HG03139 (cell line): ENCODE results near the gene MMP26.

Experiments used
- ATAC-seq: cut with Tn5 transposase; IDR thresholded peaks from one replicate; pipeline ENCODE4 v1.9.1; 2021; ENCODE audit not compliant: unreplicated experiment

MMP26 gene

DNA sequence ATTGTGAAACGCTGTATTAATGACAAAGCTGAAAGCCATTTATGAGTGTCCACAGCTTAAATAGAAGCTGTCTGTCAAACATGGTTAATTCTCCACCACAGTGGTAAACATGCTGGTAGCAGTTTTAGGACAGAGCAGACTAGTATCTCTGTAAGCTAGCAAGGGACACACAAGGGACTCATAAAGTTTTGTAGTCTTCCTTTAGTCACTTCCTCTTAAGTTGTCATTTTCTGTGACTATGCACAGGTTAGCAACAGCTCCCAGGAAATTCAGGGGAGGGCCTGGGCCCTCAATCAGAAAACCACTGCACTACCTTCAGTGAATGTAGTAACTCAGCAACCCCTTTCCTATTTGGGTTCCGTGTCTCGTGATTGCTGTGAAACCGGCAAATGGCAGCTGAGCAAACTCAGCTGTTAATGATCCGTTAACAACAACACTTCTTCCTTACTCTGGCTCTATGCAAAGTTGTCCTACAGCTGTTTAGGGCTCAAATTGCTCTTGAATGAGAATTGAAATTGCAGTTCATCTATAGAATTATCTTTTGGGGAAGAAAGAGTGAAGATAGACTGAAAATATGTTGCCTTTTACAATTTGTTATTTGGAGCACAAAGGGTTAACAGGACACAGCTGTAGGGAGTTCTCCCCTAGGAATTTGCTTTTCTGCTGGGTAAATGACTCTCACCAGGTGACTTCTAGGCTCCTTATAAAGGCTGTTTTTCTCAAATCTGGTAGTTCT is at the start of gene MMP26:
Gene MMP26 (plus strand): TSS at position 731 of the 736 bp plus-strand sequence.
- peak; percentile 56 for ATAC-seq

- no peak for ATAC-seq
These were observed 45.7 kb upstream of the MMP26 start for GRCh38 chr11:4658629-4659445.

DNA sequence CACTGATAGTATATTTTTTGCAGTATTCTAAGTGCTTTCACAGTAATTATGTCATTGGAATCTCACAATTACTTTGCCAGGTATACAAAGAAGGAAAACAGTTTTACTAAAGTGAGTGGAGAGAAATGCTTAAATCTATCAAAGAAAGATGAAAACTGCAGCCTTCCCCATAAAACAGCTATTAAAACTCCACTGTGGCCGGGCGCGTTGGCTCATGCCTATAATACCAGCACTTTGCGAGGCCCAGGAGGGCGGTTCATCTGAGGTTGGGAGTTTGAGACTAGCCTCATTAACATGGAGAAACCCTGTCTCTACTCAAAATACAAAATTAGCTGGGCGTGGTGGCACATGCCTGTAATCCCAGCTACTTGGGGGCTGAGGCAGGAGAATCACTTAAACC is 41.7 kb upstream of the MMP26 start:
- no peak for ATAC-seq

- ATAC-seq, result no peak
These were observed 40.4 kb upstream of the MMP26 start for GRCh38 chr11:4664183-4664582.

- no peak for ATAC-seq
These were observed 39.8 kb upstream of the MMP26 start for GRCh38 chr11:4664786-4665185.

GRCh38 chr11:4665424-4665823 is 39.2 kb upstream of the MMP26 start:
- no peak for ATAC-seq

DNA sequence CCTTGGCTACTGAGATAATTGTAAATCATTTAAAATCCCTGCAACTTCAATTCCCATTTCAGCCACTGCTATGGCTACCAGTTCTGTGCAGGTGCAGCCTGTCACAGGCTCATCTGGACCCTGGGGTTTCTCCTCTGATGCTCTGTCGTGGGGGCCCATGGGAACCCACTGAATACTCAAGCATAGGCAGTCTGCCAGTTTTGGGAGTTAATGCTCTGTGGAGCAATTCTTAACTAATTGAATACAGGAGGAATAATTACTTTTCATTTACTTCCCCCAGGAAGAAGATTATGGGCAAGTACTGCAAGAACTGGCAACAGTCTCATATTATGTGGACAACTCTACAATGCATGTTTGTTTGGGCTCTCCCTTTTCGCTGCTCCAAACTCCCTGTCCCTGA is 32.8 kb upstream of the MMP26 start:
- ATAC-seq, result no peak

GRCh38 chr11:4672470-4672869 is 32.1 kb upstream of the MMP26 start:
- no peak for ATAC-seq

- no peak for ATAC-seq
These were observed 30.8 kb upstream of the MMP26 start for GRCh38 chr11:4673781-4674180.

DNA sequence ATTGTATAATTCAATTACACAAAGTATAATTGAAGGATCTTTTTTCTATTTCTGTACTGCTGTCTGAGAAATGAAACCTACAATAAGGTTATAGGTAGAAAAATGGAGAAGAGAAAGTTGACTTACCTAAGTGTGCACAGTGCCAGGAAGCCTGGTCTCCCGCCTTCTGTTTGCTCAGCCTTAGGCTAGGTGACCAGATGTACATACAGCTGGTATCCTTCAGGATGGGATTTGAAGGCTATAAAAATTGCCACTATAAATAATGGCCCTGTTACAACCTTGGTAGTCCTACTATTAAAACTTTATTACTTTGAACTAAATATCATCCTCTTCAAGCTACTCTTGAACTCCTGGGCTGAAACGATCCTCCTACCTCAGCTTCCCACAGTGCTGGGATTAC is 26.6 kb upstream of the MMP26 start:
- ATAC-seq, result no peak

DNA sequence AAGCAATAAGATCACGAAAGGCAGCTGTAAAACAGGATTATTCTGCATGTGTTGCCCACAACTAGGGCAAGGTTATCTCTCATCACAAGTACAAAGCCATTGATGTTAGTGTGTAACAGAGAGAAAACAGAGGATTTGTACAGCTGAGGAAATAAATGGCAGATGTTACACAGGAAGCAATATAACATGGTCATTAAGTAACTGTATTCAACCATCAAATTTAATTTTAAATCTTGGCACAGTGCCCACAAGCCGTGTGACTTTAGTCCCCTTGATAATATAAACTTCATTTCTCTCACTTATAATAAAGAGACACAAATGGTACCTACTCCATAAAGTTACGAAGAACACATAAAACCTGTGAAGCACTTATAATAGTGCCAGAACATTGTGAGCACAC is 24.2 kb upstream of the MMP26 start:
- no peak for ATAC-seq

DNA sequence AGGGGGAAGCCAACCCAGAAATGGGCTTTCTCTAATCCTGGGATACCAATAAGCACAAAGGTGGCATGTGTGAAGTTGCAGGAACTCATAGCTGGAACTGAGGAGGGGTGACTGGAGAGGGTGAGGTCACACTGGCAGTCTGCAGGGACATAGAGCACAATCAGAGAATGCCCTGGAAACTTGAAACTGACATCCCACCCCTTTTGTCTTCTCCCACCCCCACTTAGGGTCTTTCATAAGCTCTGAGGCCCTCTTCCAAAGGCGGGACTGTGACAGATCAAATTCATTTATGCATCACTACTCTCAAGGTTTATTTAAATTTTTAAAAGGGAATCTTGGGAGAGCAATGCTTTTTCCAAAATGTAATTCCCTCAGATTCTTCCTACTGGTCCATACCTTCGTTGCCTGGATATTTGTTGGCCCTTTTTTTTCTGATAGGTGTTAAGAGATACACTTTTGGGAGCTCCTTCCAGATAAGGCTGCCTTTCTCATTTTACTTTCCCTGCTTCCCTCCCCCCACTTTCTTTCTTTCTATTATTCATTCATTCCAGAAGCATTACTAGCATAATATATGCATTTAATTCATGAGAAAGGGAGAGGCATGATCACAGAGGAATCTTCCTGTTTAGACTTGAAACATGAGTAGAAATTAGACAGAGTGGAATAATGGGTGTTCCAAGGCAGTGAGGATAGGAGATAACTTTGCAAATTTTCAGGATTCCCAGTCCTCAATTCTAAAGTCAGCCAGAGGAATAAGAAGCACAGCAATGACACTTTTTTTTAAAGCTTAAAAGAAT is 21.8 kb upstream of the MMP26 start:
- ATAC-seq, result no peak

DNA sequence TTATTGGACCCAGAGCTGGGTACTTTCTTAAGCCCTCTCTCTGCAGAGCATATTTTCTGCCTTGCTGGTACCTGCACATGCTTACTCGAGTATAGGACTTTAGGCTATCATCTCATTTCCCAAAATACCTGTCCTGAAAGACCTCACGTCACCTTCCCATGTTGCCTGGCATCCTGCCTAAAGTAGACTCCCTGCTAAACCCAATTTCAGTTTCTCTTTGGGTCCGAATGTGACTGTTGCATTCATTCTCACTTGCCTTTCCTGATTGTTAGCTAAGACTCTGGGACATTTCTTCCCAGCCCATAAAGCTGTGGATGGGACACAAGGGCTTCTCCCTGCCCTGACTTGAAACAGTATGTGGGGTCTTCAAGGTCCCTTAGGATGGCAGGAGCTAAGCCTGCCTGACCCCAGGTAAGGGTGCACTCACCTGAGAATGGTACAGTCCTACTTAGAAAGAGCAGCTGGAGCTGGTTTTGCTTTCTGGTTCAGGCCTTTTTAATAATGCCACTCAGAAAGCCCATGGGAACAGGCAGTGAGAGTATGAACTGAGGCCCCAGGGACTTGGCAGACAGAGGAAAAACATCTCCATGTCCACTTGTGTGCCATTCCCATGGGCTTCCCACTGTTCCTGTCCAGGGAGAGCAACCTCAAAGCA is 19.8 kb upstream of the MMP26 start:
- no peak for ATAC-seq

DNA sequence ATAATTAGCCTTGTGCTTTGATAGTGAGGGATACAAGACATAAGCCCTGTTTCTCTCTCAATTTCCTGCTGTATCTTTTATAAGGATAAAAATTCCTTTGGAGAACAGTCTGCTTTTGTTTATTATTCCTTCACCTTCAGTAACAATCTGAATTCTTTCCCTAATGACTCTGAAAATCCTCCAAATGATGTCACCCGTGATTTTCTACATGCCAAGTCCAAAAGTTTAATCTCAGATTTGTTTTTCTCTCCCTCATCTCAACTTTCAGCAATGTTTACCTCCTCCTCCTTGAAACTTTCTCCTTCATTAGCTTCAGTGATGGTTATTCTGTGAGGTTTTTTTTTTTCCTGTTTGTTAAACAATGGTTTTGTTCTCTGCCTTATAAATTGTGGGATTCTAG is 9.1 kb upstream of the MMP26 start:
- no peak for ATAC-seq

- ATAC-seq, result no peak
These were observed 7.0 kb upstream of the MMP26 start, which contains the start of gene OR51E2 for GRCh38 chr11:4697585-4697984. Gene OR51E2, minus strand, starts transcription at chr11:4697853. Its CDS starts 15,142 bp downstream, at chr11:4682711.

GRCh38 chr11:4699697-4700435 is 4.7 kb upstream of the MMP26 start:
- peak; percentile 79 for ATAC-seq

DNA sequence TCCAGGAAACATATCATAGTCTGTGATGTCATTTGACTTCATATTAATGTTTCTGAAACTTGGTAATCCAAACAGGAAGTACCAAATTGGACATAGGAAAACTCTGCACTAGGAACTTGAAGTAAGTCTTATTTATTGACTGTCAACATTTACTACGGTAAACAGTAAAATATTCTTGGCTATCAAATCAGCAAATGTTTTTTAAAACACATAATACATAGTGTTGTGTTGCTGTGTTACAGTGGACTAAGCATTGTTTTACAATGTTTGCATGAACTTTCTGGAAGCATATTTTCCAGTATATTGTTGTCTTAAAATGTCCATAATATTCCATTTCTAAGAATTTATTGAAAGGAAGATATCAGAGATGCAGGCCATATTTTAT is 4.2 kb upstream of the MMP26 start:
- ATAC-seq, result no peak

GRCh38 chr11:4704790-4705334 is 278 bp downstream of the MMP26 start:
- ATAC-seq, result no peak

GRCh38 chr11:4713241-4713640 is 8.7 kb downstream of the MMP26 start:
- no peak for ATAC-seq

DNA sequence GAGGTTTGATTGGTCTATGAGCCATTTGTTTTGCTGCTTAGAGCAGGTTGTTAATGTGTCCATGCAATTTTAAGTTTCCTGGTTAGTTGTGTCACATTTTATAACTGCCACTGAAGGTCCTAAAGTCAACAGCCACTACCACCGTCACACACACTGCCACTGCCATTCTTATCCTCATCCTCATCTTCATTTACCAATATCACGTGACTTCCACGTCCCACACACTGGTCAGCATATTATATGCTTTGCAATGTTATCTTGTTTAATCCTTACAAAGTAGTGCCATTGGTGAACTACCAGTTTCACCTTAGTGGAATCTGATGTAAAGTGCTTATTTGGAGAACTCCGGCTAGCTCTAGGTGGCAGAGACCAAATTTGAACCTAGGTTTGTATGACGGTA is 9.7 kb downstream of the MMP26 start:
- no peak for ATAC-seq
